H1 (cell line): ENCODE data around the gene P4HA1.

ENCODE experiments used
- ASH2L ChIP-seq: fragments of 200-600, 300-600 bp; sonication (generic); IDR thresholded peaks from one replicate; pipeline ENCODE4 v1.7.1; 2017; ENCODE audit warnings: low read length
- EZH2 ChIP-seq: fragments of 200-600 bp; sonication (generic); IDR thresholded peaks from 2 replicates; pipeline ENCODE4 v1.7.1; 2012; ENCODE audit warnings: low read depth, mild to moderate bottlenecking, moderate library complexity, low read length, inconsistent platforms; ENCODE audit not compliant: severe bottlenecking
- GABPA ChIP-seq: IDR thresholded peaks from 2 replicates; pipeline ENCODE4 v1.6.1; 2011; ENCODE audit warnings: mild to moderate bottlenecking, low read length, moderate library complexity, borderline replicate concordance; ENCODE audit not compliant: insufficient read depth
- JUN ChIP-seq: IDR thresholded peaks from 2 replicates; pipeline ENCODE4 v1.6.1; 2011; ENCODE audit warnings: low read depth, mild to moderate bottlenecking, improper control_type of control experiment, low read length
- POLR2AphosphoS5 ChIP-seq: IDR thresholded peaks from 2 replicates; pipeline ENCODE4 v1.6.1; 2011; ENCODE audit warnings: low read depth, low read length
- POU5F1 ChIP-seq: IDR thresholded peaks from 2 replicates; pipeline ENCODE4 v1.6.1; 2011; ENCODE audit warnings: low read depth, mild to moderate bottlenecking, low read length, moderate library complexity
- RNF2 ChIP-seq: fragments of 200-900, 300-1000 bp; sonication (generic); IDR thresholded peaks from 2 replicates; pipeline ENCODE4 v1.7.1; 2016; ENCODE audit warnings: borderline replicate concordance, low read depth, mild to moderate bottlenecking, antibody characterized with exemption, low read length; ENCODE audit not compliant: poor library complexity, severe bottlenecking; ENCODE audit errors: missing control alignments
- RXRA ChIP-seq: IDR thresholded peaks from 2 replicates; pipeline ENCODE4 v1.6.1; 2011; ENCODE audit warnings: low read depth, mild to moderate bottlenecking, low read length, moderate library complexity; ENCODE audit not compliant: insufficient read depth
- SIRT6 ChIP-seq: IDR thresholded peaks from one replicate; pipeline ENCODE4 v1.7.1; 2012; ENCODE audit warnings: low read length, inconsistent platforms
- SP2 ChIP-seq: IDR thresholded peaks from 2 replicates; pipeline ENCODE4 v1.6.1; 2012; ENCODE audit warnings: mild to moderate bottlenecking, low read length, inconsistent platforms
- TAF1 ChIP-seq: IDR thresholded peaks from 2 replicates; pipeline ENCODE4 v1.6.1; 2011; ENCODE audit warnings: mild to moderate bottlenecking, low read depth, low read length
- TF ChIP-seq, protein P1 (sequence below), 3 experiments: IDR thresholded peaks; 1 replicate in 2 of 3; 2 replicates in 1 of 3; pipeline versions ENCODE4 v1.5.1 to v1.6.1; 2011; ENCODE audit warnings: low read length in 3 of 3, mild to moderate bottlenecking in 3 of 3, inconsistent platforms in 2 of 3, low read depth in 1 of 3, moderate library complexity in 1 of 3; ENCODE audit not compliant: insufficient read depth in 1 of 3; ENCODE audit errors: control extremely low read depth in 1 of 3
- TF ChIP-seq, protein P2 (sequence below): IDR thresholded peaks from 2 replicates; pipeline ENCODE4 v1.6.1; 2012; ENCODE audit warnings: inconsistent platforms

DNA sequence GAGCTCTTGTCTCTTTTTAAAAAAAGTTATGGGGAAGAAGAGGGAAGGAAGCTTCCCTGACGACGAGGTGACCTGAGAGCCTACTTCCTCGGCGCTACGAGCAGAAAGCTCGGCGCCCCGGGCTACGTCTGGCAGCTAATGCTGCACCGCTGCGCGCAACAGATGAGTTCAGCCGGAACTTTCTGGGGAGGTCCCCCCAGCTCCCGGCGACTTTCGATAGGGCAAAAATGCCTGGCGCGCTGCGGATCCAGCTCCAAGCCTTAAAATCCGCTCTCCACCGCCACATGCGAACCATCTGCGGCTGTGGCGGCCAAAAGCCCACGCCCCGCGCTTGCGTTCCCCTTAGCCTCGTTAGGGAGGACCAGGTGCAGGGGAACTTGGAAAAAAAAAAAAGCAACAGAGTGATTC lies 621 bp downstream of the P4HA1 start:
- TF ChIP-seq EZH2 (no peak), TAF1 (peak; percentile 67; the same call in 1 of the 2 replicates), RNF2 (no peak), POLR2AphosphoS5 (no peak), GABPA (no peak), RXRA (no peak), POU5F1 (no peak), SIRT6 (no peak), SP2 (no peak), ASH2L (peak; percentile 84), JUN (no peak)
- TF ChIP-seq, protein P1, sequence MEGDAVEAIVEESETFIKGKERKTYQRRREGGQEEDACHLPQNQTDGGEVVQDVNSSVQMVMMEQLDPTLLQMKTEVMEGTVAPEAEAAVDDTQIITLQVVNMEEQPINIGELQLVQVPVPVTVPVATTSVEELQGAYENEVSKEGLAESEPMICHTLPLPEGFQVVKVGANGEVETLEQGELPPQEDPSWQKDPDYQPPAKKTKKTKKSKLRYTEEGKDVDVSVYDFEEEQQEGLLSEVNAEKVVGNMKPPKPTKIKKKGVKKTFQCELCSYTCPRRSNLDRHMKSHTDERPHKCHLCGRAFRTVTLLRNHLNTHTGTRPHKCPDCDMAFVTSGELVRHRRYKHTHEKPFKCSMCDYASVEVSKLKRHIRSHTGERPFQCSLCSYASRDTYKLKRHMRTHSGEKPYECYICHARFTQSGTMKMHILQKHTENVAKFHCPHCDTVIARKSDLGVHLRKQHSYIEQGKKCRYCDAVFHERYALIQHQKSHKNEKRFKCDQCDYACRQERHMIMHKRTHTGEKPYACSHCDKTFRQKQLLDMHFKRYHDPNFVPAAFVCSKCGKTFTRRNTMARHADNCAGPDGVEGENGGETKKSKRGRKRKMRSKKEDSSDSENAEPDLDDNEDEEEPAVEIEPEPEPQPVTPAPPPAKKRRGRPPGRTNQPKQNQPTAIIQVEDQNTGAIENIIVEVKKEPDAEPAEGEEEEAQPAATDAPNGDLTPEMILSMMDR (IDR thresholded peaks at IDR 0.05; ENCODE audit: control extremely low read depth in 1 of 3, insufficient read depth in 1 of 3, low read depth in 1 of 3, low read length in 3 of 3) = no peak
- TF ChIP-seq, protein P2, sequence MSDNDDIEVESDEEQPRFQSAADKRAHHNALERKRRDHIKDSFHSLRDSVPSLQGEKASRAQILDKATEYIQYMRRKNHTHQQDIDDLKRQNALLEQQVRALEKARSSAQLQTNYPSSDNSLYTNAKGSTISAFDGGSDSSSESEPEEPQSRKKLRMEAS = no peak
